NT2/D1 (cell line): ENCODE measurements around the gene RASA1.

Experiments used
- YY1 ChIP-seq: IDR thresholded peaks from 2 replicates; pipeline ENCODE4 v1.6.1; 2011; ENCODE audit not compliant: insufficient read length, insufficient read depth
- ZNF274 ChIP-seq: IDR thresholded peaks from 2 replicates; pipeline ENCODE4 v1.6.1; 2011; ENCODE audit warnings: mild to moderate bottlenecking, low read depth, low read length

DNA sequence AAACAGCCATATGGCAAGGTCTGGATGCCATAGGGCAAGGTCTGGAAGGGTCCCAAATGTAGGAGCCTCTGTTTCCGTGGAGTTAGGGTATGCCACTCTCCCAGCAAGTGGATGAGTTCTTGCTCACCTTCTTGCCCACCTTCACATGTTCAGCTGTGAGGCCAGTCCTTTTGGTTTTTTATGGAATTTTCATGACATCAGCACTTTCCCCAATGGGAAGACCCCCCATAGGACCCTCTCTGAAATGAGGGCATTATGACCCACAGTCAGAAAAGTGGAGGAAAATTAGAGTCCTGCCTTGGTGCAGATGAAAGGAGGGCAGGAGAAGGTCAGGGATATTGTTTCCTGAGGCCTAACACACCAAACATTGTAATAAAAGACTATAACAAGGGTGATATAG, 53.9 kb downstream of the RASA1 start:
- TF ChIP-seq ZNF274: no peak
- no peak for TF ChIP-seq YY1
